K562 (cell line): Measurements from ENCODE around the gene TCF23. TPM values are rescaled to one million over a fixed set of nuclear protein-coding genes. Genes with fewer than 3 reads are reported as not detected.

ENCODE experiments used
- ATAC-seq: fragments of 200-7000 bp; cut with Tn5 transposase; 3 replicates; pipeline ENCODE4 v1.9.1; 2020; ENCODE audit warnings: moderate library complexity
- BruUV-seq: library from RNA; stranded (reverse); fragments of 400-500 nt; replicated peaks from 2 replicates; lab custom pipeline; 2021; lab: Mats Ljungman, UMichigan
- CTCF ChIA-PET: fragments of 300-600 bp; formaldehyde crosslinking; extraction: SDS; loops from one replicate; lab custom pipeline; 2021; ENCODE audit warnings: low intra/inter-chr PET ratio; lab: Yijun Ruan, JAX
- POLR2A ChIA-PET: fragments of 300-600, 350-650 bp; sonication (Branson Sonifier 250); formaldehyde crosslinking; extraction: SDS; loops from one replicate; lab custom pipeline; 2021; ENCODE audit warnings: antibody characterized with exemption, inconsistent platforms; lab: Yijun Ruan, JAX
- DNase-seq, 4 experiments: peaks; one replicate each; pipeline versions ENCODE4 v3.0.0 to v3.0.0-alpha.2; 2011 to 2018; ENCODE audit warnings: low spot score in 3 of 4, mixed read lengths in 3 of 4; ENCODE audit errors: extremely low read depth in 1 of 4
- FAIRE-seq: peaks from 2 replicates; lab custom pipeline; 2011; peaks lifted over from hg19 to GRCh38; lab: Jason Lieb, UNC
- H2AFZ ChIP-seq: 2 replicates; pipeline ENCODE4 v1.6.0; 2011; ENCODE audit warnings: low read depth, low read length, control low read depth, inconsistent platforms
- H3K27ac ChIP-seq: fragments of 200-600 bp; 3 replicates; pipeline ENCODE4 v1.8.0; 2011; ENCODE audit warnings: low read depth, mild to moderate bottlenecking, control low read depth, inconsistent platforms, low read length, moderate library complexity, mixed read lengths; ENCODE audit errors: extremely low read depth
- H3K27me3 ChIP-seq, 2 experiments: fragments of 300-600 bp in 1 of 2; 2 replicates in 1 of 2; 3 replicates in 1 of 2; pipeline versions ENCODE4 v1.6.0 to v1.8.0; 2011; ENCODE audit warnings: inconsistent platforms in 2 of 2, low read length in 2 of 2, mild to moderate bottlenecking in 1 of 2, mixed read lengths in 1 of 2, moderate library complexity in 1 of 2; ENCODE audit not compliant: control insufficient read depth in 2 of 2, insufficient read depth in 2 of 2
- H3K36me3 ChIP-seq: fragments of 300-600 bp; 3 replicates; pipeline ENCODE4 v1.8.0; 2011; ENCODE audit warnings: mild to moderate bottlenecking, low read length, inconsistent platforms; ENCODE audit not compliant: control insufficient read depth, insufficient read depth
- H3K4me1 ChIP-seq, 2 experiments: fragments of 200-600 bp in 1 of 2; replicated peaks in 1 of 2; 2 replicates in 1 of 2; 3 replicates in 1 of 2; pipeline versions ENCODE4 v1.5.1 to v1.8.0; 2011; ENCODE audit warnings: inconsistent platforms in 2 of 2, low read length in 2 of 2, mild to moderate bottlenecking in 1 of 2, mixed read lengths in 1 of 2, moderate library complexity in 1 of 2; ENCODE audit not compliant: control insufficient read depth in 2 of 2, insufficient read depth in 2 of 2
- H3K4me2 ChIP-seq: 2 replicates; pipeline ENCODE4 v1.6.1; 2011; ENCODE audit warnings: low read length, control low read depth, inconsistent platforms, mixed read lengths; ENCODE audit not compliant: insufficient read depth
- H3K4me3 ChIP-seq: fragments of 200-600 bp; sonication (generic), shearing (Covaris generic); 2 replicates; pipeline ENCODE4 v1.5.1; 2016; ENCODE audit warnings: control low read depth, inconsistent platforms
- H3K79me2 ChIP-seq: fragments of 200-600 bp; 3 replicates; pipeline ENCODE4 v1.8.0; 2011; ENCODE audit warnings: low read length, inconsistent platforms; ENCODE audit not compliant: control insufficient read depth, insufficient read depth
- H3K9ac ChIP-seq, 2 experiments: 2 replicates each; pipeline versions ENCODE4 v1.6.0 to v1.6.1; 2011; ENCODE audit warnings: low read depth in 2 of 2, low read length in 2 of 2, control low read depth in 1 of 2, inconsistent platforms in 1 of 2, mild to moderate bottlenecking in 1 of 2, mixed read lengths in 1 of 2; ENCODE audit not compliant: insufficient read depth in 1 of 2
- H3K9me1 ChIP-seq: one replicate; pipeline ENCODE4 v1.6.0; 2011; ENCODE audit warnings: inconsistent platforms, mild to moderate bottlenecking, low read length, moderate library complexity; ENCODE audit not compliant: control insufficient read depth, insufficient read depth
- H3K9me3 ChIP-seq: replicated peaks from 2 replicates; pipeline ENCODE4 v1.5.1; 2011; ENCODE audit warnings: low read depth, low read length, inconsistent platforms; ENCODE audit not compliant: control insufficient read depth, insufficient read depth
- H4K20me1 ChIP-seq: replicated peaks from 2 replicates; pipeline ENCODE4 v1.6.1; 2011; ENCODE audit warnings: low read length, inconsistent platforms, mixed read lengths; ENCODE audit not compliant: control insufficient read depth, insufficient read depth
- GATA2 ChIP-seq: sonication (generic); formaldehyde crosslinking; IDR thresholded peaks from 2 replicates; pipeline ENCODE4 v1.4.0; 2020; ENCODE audit warnings: mild to moderate bottlenecking, missing genetic modification reagents
- HES1 ChIP-seq: fragments of 450-650 bp; IDR thresholded peaks from 2 replicates; pipeline ENCODE4 v1.6.1; 2016; ENCODE audit warnings: low read depth, mild to moderate bottlenecking, moderate library complexity
- KDM1A ChIP-seq, 2 experiments: fragments of 450-650 bp; IDR thresholded peaks; 2 replicates each; pipeline ENCODE4 v1.6.1; 2016; ENCODE audit warnings: mild to moderate bottlenecking in 2 of 2
- PHF8 ChIP-seq: fragments of 200-600 bp; sonication (generic); IDR thresholded peaks from 2 replicates; pipeline ENCODE4 v1.6.1; 2012; ENCODE audit warnings: mixed run types, mild to moderate bottlenecking, inconsistent platforms, low read length, moderate library complexity, borderline replicate concordance
- POLR2G ChIP-seq: fragments of 200-400 bp; formaldehyde crosslinking; IDR thresholded peaks from 2 replicates; pipeline ENCODE4 v1.6.1; 2017; ENCODE audit warnings: low read depth, mild to moderate bottlenecking, antibody characterized with exemption, low read length, moderate library complexity
- RBFOX2 ChIP-seq: fragments of 200-400 bp; formaldehyde crosslinking; IDR thresholded peaks from 2 replicates; pipeline ENCODE4 v1.6.1; 2017; ENCODE audit warnings: low read depth, mild to moderate bottlenecking, low read length, moderate library complexity
- XRCC4 ChIP-seq: IDR thresholded peaks from one replicate; pipeline ENCODE4 v1.6.1; 2011; ENCODE audit not compliant: insufficient read depth, insufficient read length; ENCODE audit errors: extremely low read depth
- WGBS: fragments of 100-300 bp; shearing (Covaris generic); methylation state at CpG from one replicate; pipeline ENCODE4 v1.1.6; 2016; ENCODE audit warnings: low coverage, mixed read lengths; ENCODE audit not compliant: insufficient coverage; ENCODE audit errors: missing lambda C conversion rate; 5-methylcytosine and 5-hydroxymethylcytosine counted together
- in situ Hi-C: fragments of 300-500 bp; cut with MboI; formaldehyde crosslinking; loops from 4 replicates; pipeline ENCODE4 v1.15.0; 2018; ENCODE audit warnings: inconsistent platforms, mixed read lengths
- intact Hi-C: fragments of 100-400 bp; cut with micrococcal nuclease; formaldehyde crosslinking; loops from 2 replicates; pipeline ENCODE4 v1.14.2; 2022
- polyA plus RNA-seq, 8 experiments: library from polyadenylated mRNA; depleted of rRNA in 4 of 8; stranded (reverse) in 5 of 8; unstranded in 3 of 8; fragments of >200 nt; fragmentation: Nextera tagmentation in 2 of 8; fragmentation: Illumina TruSeq in 1 of 8; extraction: Ambion mirVana in 2 of 8; extraction: Trizol in 1 of 8; gene quantifications; 2 replicates each; pipeline versions ENCODE4 v1.2.1 to v1.2.3, GENCODE V29; 2011 to 2014; ENCODE audit warnings: inconsistent platforms in 1 of 8, missing spikeins in 1 of 8
- total RNA-seq, 7 experiments: library from RNA; depleted of rRNA in 6 of 7; stranded (reverse); fragments of >200 nt in 6 of 7; fragmentation: Illumina TruSeq in 2 of 7; extraction: Trizol in 2 of 7; gene quantifications; 2 replicates each; pipeline versions ENCODE4 v1.2.1 to v1.2.3, GENCODE V29; 2011 to 2021; ENCODE audit warnings: low replicate concordance in 1 of 7

TCF23 gene
- total and polyA plus RNA-seq, 9 of the 15 experiments (the other 6 are each of a cell fraction or from before 2014, with no cell fraction given): 0.07 TPM; not detected in 8

- DNase-seq (no peak), ATAC-seq (no peak), FAIRE-seq (no peak)
- H3K4me3 ChIP-seq: no peak overlapping the region
- no peaks in the 10 kb centered on the region for H3K27me3 ChIP-seq
- POLR2A ChIA-PET: no interaction called here
- no peak overlapping the region for H3K4me2 ChIP-seq
- peaks cover 8% of the 10 kb centered on the region for H3K9me1 ChIP-seq
- TF ChIP-seq GATA2 (CRISPR knock-in tag): no peak
- 0 out of 2 replicates have a peak, but pooled peaks have one; percentile 18 for TF ChIP-seq POLR2G
- TF ChIP-seq XRCC4: no peak
- no peak for TF ChIP-seq PHF8
- BruUV-seq: no TSS peak
- peaks cover 21% of the 10 kb centered on the region for H3K79me2 ChIP-seq
- WGBS: 75% methylated on average over 9 of the region's 10 CpGs
- H3K4me1 ChIP-seq: peaks cover 15 to 32% of the 10 kb centered on the region in 2 experiments; a peak in 4 of 5 replicates
- intact Hi-C loops: no loop called here
- H3K9me3 ChIP-seq: no peaks in the 10 kb centered on the region; the same call in 1 of the 2 replicates
- CTCF ChIA-PET: no interaction called here
- in situ Hi-C loops: no loop called here
- H3K27ac ChIP-seq: no peak overlapping the region
- H3K9ac ChIP-seq: peak overlapping the region in 1 of 2 experiments; percentile 15; a peak in 1 of 4 replicates
- no peak overlapping the region for H2AFZ ChIP-seq
- H3K36me3 ChIP-seq: peaks cover 42% of the 10 kb centered on the region; the same call in 2 of the 3 replicates
- H4K20me1 ChIP-seq: no peaks in the 10 kb centered on the region; the same call in 1 of the 2 replicates
Observed at GRCh38 chr2:27130396-27130795, 18.4 kb upstream of the TCF23 start.

GRCh38 chr2:27131429-27131828 lies 17.4 kb upstream of the TCF23 start:
- Histone ChIP-seq H3K79me2 (peaks cover 21% of the 10 kb centered on the region), H3K27me3 (no peaks in the 10 kb centered on the region), H3K4me1 (peaks cover 15 to 32% of the 10 kb centered on the region in 2 experiments; a peak in 4 of 5 replicates)
- in situ Hi-C loops: no loop called here
- no peak for DNase-seq
- intact Hi-C loops: no loop called here
- no TSS peak for BruUV-seq
- TF ChIP-seq RBFOX2 (peak; percentile 11; the same call in 1 of the 2 replicates), KDM1A (IDR thresholded peaks at IDR 0.05) (no peak), HES1 (no peak)
- TF ChIP-seq, all 486 proteins: peak for 1
- Histone ChIP-seq H3K4me3 (no peak overlapping the region), H4K20me1 (no peaks in the 10 kb centered on the region; the same call in 1 of the 2 replicates), H3K36me3 (peaks cover 42% of the 10 kb centered on the region; the same call in 2 of the 3 replicates), H2AFZ (no peak overlapping the region), H3K9ac (no peak overlapping the region; a peak in 1 of 4 replicates), H3K9me1 (peaks cover 8% of the 10 kb centered on the region), H3K4me2 (no peak overlapping the region), H3K9me3 (no peaks in the 10 kb centered on the region; the same call in 1 of the 2 replicates), H3K27ac (no peak overlapping the region)
- CTCF ChIA-PET: no interaction called here
- POLR2A ChIA-PET: no interaction called here
- ATAC-seq: no peak
- 94% methylated on average over 11 of the region's 11 CpGs for WGBS
- no peak for FAIRE-seq
